ENCODE measurements around the gene PDCD2L. TPM values are rescaled to one million over a fixed set of nuclear protein-coding genes. Genes with fewer than 3 reads are reported as not detected.

PDCD2L gene
- total and polyA plus RNA-seq, 10 of the 15 experiments (the other 5 are each of a cell fraction or from before 2014, with no cell fraction given) = 7.2 to 41.3 (median 26.9) TPM

GRCh38 chr19:34359140-34359953 lies 44.9 kb upstream of the PDCD2L start (continued):
- TF ChIP-seq EZH2 (IDR thresholded peaks at IDR 0.05; ENCODE audit: borderline replicate concordance, control insufficient read depth, low read depth, low read length) (no peak), SREBF1 (IDR thresholded peaks at IDR 0.05; ENCODE audit: low read length) (no peak), SMARCA5 (IDR thresholded peaks at IDR 0.05) (peak; percentile 71; the same call in 1 of the 2 replicates), MYC (IDR thresholded peaks at IDR 0.05; ENCODE audit: insufficient read depth, insufficient read length, insufficient replicate concordance, low read length, severe bottlenecking) (peak; percentile 69), PRDM15 (CRISPR knock-in tag; IDR thresholded peaks at IDR 0.05) (no peak), TARDBP (IDR thresholded peaks at IDR 0.05; ENCODE audit: borderline replicate concordance) (no peak), RELB (IDR thresholded peaks at IDR 0.05; ENCODE audit: low read depth) (no peak), USF2 (IDR thresholded peaks at IDR 0.05; ENCODE audit: borderline replicate concordance, low read depth, low read length) (no peak; the same call in 1 of the 2 replicates), IRF3 (IDR thresholded peaks at IDR 0.05) (0 out of 2 replicates have a peak, but pooled peaks have one; percentile 35), RFX5 (IDR thresholded peaks at IDR 0.05; ENCODE audit: low read depth, low read length) (peak; percentile 10; the same call in 1 of the 2 replicates), PKNOX1 (IDR thresholded peaks at IDR 0.05) (peak; percentile 73), ZBTB33 (IDR thresholded peaks at IDR 0.05) (no peak), NKRF (conservative IDR thresholded peaks at IDR 0.05) (peak; percentile 51; the same call in 1 of the 2 replicates)
